Brain microvascular endothelial cell (primary cell): ENCODE data around the gene FIGN.

Experiments used
- DNase-seq: peaks from one replicate; pipeline ENCODE4 v3.0.0-alpha.2; 2020
- H3K27ac ChIP-seq: fragments of 250-450 bp; sonication (Bioruptor Pico); 2 replicates; pipeline ENCODE4 v1.5.1; 2020; ENCODE audit warnings: mild to moderate bottlenecking, moderate library complexity
- H3K27me3 ChIP-seq: fragments of 250-450 bp; sonication (Bioruptor Pico); replicated peaks from 2 replicates; pipeline ENCODE4 v1.5.1; 2020; ENCODE audit warnings: mild to moderate bottlenecking
- H3K36me3 ChIP-seq: fragments of 250-450 bp; sonication (Bioruptor Pico); replicated peaks from 2 replicates; pipeline ENCODE4 v1.5.1; 2020; ENCODE audit warnings: mild to moderate bottlenecking
- H3K4me3 ChIP-seq: 2 replicates; pipeline ENCODE4 v1.5.1; 2011; ENCODE audit warnings: low read depth, mild to moderate bottlenecking, control low read depth, low read length, moderate library complexity
- in situ Hi-C: cut with HindIII; loops from 2 replicates; pipeline ENCODE4 v1.10.0; 2017; ENCODE audit warnings: low sequenced_read_pairs, low pct_ligation_motif_present
- TF ChIP-seq, protein P1 (sequence below): IDR thresholded peaks from 2 replicates; pipeline ENCODE4 v1.5.1; 2011; ENCODE audit warnings: low read depth, mild to moderate bottlenecking, moderate library complexity, low read length, control low read depth, inconsistent platforms; ENCODE audit errors: missing control alignments

The FIGN gene

DNA sequence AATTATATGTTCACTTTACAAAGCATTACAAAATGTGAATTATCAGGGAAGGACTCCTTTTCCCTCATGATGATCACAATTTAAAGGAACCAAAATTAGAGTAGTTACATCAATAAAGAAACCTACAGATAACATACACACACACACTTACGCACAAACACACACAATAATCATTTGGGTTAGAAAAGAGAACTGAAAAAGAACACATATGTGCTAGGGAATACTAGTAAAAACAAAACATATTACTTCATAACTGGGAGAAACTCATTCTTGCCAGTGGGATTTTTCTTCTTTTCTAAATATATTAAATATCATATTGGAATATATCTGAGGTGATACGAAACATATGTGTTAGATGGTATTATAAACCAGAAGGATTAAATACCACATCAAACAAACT, 42.3 kb downstream of the FIGN start:
- in situ Hi-C loops: no loop called here

DNA sequence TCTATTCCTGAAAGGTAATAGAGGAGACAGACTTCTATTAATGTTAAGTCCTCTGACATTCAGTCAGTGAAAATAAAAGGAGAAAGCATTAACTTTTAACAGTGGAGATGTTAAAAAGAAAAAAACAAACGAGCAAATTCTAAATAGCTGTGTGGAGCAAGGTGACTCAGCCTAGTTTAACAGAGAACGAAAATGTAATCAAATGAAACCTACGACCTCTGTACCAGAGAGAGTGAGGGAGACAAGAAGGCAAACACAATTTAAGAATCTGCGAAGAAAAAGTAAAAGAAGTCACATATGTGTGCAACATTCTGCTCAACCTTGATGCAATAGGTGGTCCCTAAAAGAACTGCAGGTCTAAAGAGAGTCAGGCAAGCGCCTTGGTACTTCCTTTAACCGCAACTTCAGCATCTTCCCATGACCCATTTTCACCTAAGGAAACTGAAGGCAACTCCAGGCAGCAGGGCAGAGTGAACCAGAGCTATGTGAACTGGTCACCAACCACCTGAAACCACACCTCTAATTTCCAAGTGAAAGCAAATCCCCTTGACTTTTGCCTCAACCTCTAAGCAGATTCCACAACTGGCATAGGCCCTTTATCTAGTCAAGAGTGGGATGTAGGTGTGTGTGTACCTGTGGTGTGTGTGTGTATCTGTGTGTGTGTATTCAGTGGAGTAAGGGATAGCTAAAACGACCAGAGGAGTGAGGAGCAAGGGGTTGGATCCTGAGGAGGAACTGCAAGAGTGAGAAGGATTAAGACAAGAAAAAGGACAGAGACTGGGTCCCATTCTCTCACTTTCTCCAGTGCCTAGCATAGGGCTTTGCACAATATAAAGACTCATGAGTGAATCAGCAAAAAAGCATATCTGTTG, 43.0 kb downstream of the FIGN start:
- DNase-seq: no peak
- TF ChIP-seq, protein P1, sequence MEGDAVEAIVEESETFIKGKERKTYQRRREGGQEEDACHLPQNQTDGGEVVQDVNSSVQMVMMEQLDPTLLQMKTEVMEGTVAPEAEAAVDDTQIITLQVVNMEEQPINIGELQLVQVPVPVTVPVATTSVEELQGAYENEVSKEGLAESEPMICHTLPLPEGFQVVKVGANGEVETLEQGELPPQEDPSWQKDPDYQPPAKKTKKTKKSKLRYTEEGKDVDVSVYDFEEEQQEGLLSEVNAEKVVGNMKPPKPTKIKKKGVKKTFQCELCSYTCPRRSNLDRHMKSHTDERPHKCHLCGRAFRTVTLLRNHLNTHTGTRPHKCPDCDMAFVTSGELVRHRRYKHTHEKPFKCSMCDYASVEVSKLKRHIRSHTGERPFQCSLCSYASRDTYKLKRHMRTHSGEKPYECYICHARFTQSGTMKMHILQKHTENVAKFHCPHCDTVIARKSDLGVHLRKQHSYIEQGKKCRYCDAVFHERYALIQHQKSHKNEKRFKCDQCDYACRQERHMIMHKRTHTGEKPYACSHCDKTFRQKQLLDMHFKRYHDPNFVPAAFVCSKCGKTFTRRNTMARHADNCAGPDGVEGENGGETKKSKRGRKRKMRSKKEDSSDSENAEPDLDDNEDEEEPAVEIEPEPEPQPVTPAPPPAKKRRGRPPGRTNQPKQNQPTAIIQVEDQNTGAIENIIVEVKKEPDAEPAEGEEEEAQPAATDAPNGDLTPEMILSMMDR: no peak
- H3K27ac ChIP-seq: no peak overlapping the region
- in situ Hi-C loops: no loop called here
- no peak overlapping the region for H3K4me3 ChIP-seq
- no peaks in the 10 kb centered on the region for H3K27me3 ChIP-seq
- no peaks in the 10 kb centered on the region for H3K36me3 ChIP-seq

More for the DNA sequence above, 42.3 kb downstream of the FIGN start:
- Histone ChIP-seq H3K27ac (no peak overlapping the region), H3K4me3 (no peak overlapping the region), H3K36me3 (no peaks in the 10 kb centered on the region), H3K27me3 (no peaks in the 10 kb centered on the region)
- TF ChIP-seq, protein P1: no peak
- no peak for DNase-seq

DNA sequence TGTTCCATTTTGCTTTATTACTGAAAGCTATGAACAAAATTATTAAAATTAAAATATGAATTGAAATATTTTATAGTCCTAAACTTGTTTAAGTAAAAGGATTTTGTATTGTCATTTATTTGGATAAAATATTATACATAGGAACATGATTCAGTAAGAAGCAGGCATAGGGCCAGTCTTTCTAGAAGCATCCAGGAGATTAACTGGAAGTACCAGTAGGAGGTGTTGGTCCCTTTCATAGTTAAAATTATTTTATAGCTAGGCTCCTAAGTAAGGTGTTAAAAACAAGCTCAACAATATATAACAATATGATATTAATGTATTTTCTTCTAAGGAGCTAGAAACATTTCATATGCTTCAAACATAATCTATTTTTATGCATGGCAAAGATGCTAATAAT, 43.7 kb downstream of the FIGN start:
- DNase-seq: no peak
- Histone ChIP-seq H3K4me3 (no peak overlapping the region), H3K27me3 (no peaks in the 10 kb centered on the region), H3K27ac (no peak overlapping the region), H3K36me3 (no peaks in the 10 kb centered on the region)
- TF ChIP-seq, protein P1: no peak
- in situ Hi-C loops: no loop called here

DNA sequence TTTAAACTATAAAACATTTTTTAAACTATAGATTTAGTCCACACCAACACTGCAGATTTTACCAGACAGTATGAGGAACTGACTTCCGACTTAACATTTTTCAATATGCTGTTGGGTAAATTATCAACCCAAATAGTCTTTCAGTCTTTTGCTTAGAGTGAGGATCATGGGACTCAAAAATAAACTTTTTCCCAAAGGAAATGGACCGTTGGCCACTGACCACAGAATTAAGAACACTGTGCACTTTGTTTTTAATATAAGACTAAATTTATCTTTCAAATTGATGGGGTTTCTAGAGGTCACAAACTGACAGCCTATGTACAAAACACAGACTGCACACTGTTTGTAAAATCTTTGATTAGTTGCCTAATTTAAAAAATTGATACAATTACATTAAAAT, 44.9 kb downstream of the FIGN start:
- Histone ChIP-seq H3K4me3 (no peak overlapping the region), H3K27ac (no peak overlapping the region), H3K27me3 (no peaks in the 10 kb centered on the region), H3K36me3 (no peaks in the 10 kb centered on the region)
- TF ChIP-seq, protein P1: no peak
- in situ Hi-C loops: no loop called here
- no peak for DNase-seq

DNA sequence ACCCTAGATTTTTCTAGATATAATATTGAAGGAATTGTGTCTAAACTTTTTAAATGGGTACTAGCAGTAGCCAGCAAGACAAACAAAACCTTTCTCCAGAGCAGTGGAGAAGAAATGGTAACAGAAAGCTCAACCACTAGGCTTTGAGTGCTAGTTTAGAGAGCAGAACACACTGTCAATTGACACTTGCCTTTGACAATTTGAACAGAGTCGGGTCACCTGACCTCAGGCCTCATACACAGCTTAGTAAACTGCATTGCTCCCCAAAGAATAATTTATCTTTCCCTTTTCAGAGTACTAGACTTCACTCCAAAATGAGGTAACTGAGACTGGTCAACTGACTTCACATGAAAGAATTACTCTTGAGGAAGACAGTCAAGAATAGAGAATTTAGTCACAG, 48.6 kb downstream of the FIGN start:
- Histone ChIP-seq H3K27me3 (no peaks in the 10 kb centered on the region), H3K4me3 (no peak overlapping the region), H3K27ac (no peak overlapping the region), H3K36me3 (no peaks in the 10 kb centered on the region)
- in situ Hi-C loops: no loop called here
- DNase-seq: no peak
- TF ChIP-seq, protein P1: no peak

DNA sequence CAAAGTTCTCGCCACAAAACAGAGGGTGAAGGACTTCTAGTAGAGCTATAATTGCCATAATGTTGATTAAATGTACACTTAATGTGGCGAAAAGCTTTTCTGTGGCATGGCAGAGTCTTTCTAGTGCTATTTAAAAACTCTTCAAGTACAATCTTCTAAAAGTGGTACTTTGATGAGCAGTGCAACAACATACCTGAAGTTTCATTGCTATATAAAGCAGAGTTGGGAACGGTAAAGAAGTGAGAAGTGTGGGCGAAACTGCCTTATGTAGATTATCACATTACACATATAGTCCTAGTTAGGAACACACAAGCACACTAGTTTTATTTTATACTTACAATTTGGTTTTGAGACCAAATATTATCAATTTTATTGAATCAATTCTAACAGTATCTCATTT, 49.5 kb downstream of the FIGN start:
- Histone ChIP-seq H3K36me3 (no peaks in the 10 kb centered on the region), H3K27ac (no peak overlapping the region), H3K27me3 (no peaks in the 10 kb centered on the region), H3K4me3 (no peak overlapping the region)
- TF ChIP-seq, protein P1: no peak
- in situ Hi-C loops: no loop called here
- DNase-seq: no peak
